HepG2 (cell line): ENCODE data around the gene GPR61. TPM values are rescaled to one million over a fixed set of nuclear protein-coding genes. Genes with fewer than 3 reads are reported as not detected.

Source experiments
- AFF4 ChIP-seq: sonication (generic); formaldehyde crosslinking; IDR thresholded peaks from 2 replicates; pipeline ENCODE4 v1.4.0; 2020; ENCODE audit warnings: missing genetic modification reagents
- ARHGAP35 ChIP-seq: sonication (generic); formaldehyde crosslinking; IDR thresholded peaks from 2 replicates; pipeline ENCODE4 v1.9.0; 2022; ENCODE audit warnings: mild to moderate bottlenecking, inconsistent platforms, moderate library complexity, missing genetic modification reagents, borderline replicate concordance
- ARID5B ChIP-seq: IDR thresholded peaks from 2 replicates; pipeline ENCODE4 v1.4.0; 2020; ENCODE audit warnings: mild to moderate bottlenecking, missing genetic modification reagents
- FOXK2 ChIP-seq: fragments of 450-650 bp; IDR thresholded peaks from 2 replicates; pipeline ENCODE4 v1.6.1; 2016
- FOXP1 ChIP-seq, 2 experiments: fragments of 450-650 bp in 1 of 2; IDR thresholded peaks; 2 replicates each; pipeline ENCODE4 v1.6.1; 2017 to 2018; ENCODE audit warnings: antibody characterized with exemption in 1 of 2
- GATAD1 ChIP-seq: IDR thresholded peaks from 2 replicates; pipeline ENCODE4 v1.6.1; 2016; ENCODE audit warnings: missing genetic modification reagents, missing compliant biosample characterization
- NFATC3 ChIP-seq: sonication (generic); formaldehyde crosslinking; IDR thresholded peaks from 2 replicates; pipeline ENCODE4 v1.5.1; 2020; ENCODE audit warnings: mild to moderate bottlenecking, missing genetic modification reagents
- PAF1 ChIP-seq: IDR thresholded peaks from 2 replicates; pipeline ENCODE4 v1.6.1; 2016; ENCODE audit warnings: missing genetic modification reagents, missing compliant biosample characterization
- PCBP1 ChIP-seq: fragments of 200-400 bp; formaldehyde crosslinking; IDR thresholded peaks from 2 replicates; pipeline ENCODE4 v1.6.1; 2017; ENCODE audit warnings: mild to moderate bottlenecking, low read depth, low read length, borderline replicate concordance
- PHF20 ChIP-seq: sonication (generic); formaldehyde crosslinking; IDR thresholded peaks from 2 replicates; pipeline ENCODE4 v1.5.0; 2020; ENCODE audit warnings: mild to moderate bottlenecking, missing genetic modification reagents
- PHF8 ChIP-seq: sonication (generic); formaldehyde crosslinking; IDR thresholded peaks from 2 replicates; pipeline ENCODE4 v1.5.0; 2020; ENCODE audit warnings: missing genetic modification reagents
- POLR2AphosphoS2 ChIP-seq: IDR thresholded peaks from 2 replicates; pipeline ENCODE4 v1.6.1; 2011; ENCODE audit warnings: low read depth, low read length, improper control_type of control experiment
- RERE ChIP-seq: IDR thresholded peaks from 2 replicates; pipeline ENCODE4 v1.6.1; 2016; ENCODE audit warnings: low read depth, missing genetic modification reagents, missing compliant biosample characterization
- RORA ChIP-seq: sonication (generic); formaldehyde crosslinking; IDR thresholded peaks from 2 replicates; pipeline ENCODE4 v1.5.0; 2020; ENCODE audit warnings: mild to moderate bottlenecking, missing genetic modification reagents, moderate library complexity
- SALL1 ChIP-seq: sonication (generic); formaldehyde crosslinking; IDR thresholded peaks from 2 replicates; pipeline ENCODE4 v1.8.0; 2022; ENCODE audit warnings: mild to moderate bottlenecking, missing genetic modification reagents
- ZFP90 ChIP-seq: sonication (generic); formaldehyde crosslinking; IDR thresholded peaks from 2 replicates; pipeline ENCODE4 v1.8.0; 2022; ENCODE audit warnings: missing genetic modification reagents, mild to moderate bottlenecking, inconsistent platforms, borderline replicate concordance
- ZNF672 ChIP-seq: sonication (generic); formaldehyde crosslinking; IDR thresholded peaks from 2 replicates; pipeline ENCODE4 v1.8.1; 2022; ENCODE audit warnings: missing genetic modification reagents
- polyA plus RNA-seq, 8 experiments: library from polyadenylated mRNA; depleted of rRNA in 3 of 8; stranded (reverse) in 7 of 8; unstranded in 1 of 8; fragments of >200 nt; fragmentation: Illumina TruSeq in 4 of 8; extraction: Trizol in 4 of 8; gene quantifications; 2 replicates each; pipeline versions ENCODE4 v1.2.1 to v1.2.3, GENCODE V29; 2011 to 2016; ENCODE audit warnings: low read depth in 4 of 8, missing spikeins in 1 of 8, mixed read lengths in 1 of 8; ENCODE audit not compliant: insufficient read depth in 1 of 8
- total RNA-seq, 5 experiments: library from RNA; depleted of rRNA; stranded (reverse); fragments of >200 nt; fragmentation: Illumina TruSeq; extraction: Trizol; gene quantifications; 2 replicates each; pipeline ENCODE4 v1.2.3, GENCODE V29; 2016; ENCODE audit warnings: low read depth in 1 of 5

The GPR61 gene
- total and polyA plus RNA-seq, 2 of the 13 experiments (the other 11 are each of a cell fraction or from before 2014, with no cell fraction given) = not detected

- TF ChIP-seq RERE = no peak
- TF ChIP-seq PHF8 = no peak
- no peak for TF ChIP-seq AFF4 (CRISPR knock-in tag)
- TF ChIP-seq RORA = no peak
- no peak for TF ChIP-seq ARID5B (CRISPR knock-in tag)
- no peak for TF ChIP-seq NFATC3
- TF ChIP-seq PHF20 (CRISPR knock-in tag) = no peak
- no peak for TF ChIP-seq PCBP1
- TF ChIP-seq ARHGAP35 = no peak
- TF ChIP-seq GATAD1 = 0 out of 2 replicates have a peak, but pooled peaks have one; percentile 11
- TF ChIP-seq PAF1 (CRISPR knock-in tag) = no peak
- no peak for TF ChIP-seq ZFP90 (CRISPR knock-in tag)
- TF ChIP-seq SALL1 = 0 out of 2 replicates have a peak, but pooled peaks have one; percentile 9
- TF ChIP-seq ZNF672 (CRISPR knock-in tag) = no peak
- TF ChIP-seq FOXP1 (IDR thresholded peaks at IDR 0.05) = no peak
- TF ChIP-seq FOXP1 (CRISPR knock-in tag; IDR thresholded peaks at IDR 0.05) = no peak
- no peak for TF ChIP-seq FOXK2
- no peak for TF ChIP-seq POLR2AphosphoS2
These were observed 7.1 kb upstream of the GPR61 start (continued) for GRCh38 chr1:109532365-109533136.
